Stimulated activated CD4-positive, alpha-beta T cell treated with anti-CD3 and anti-CD28 coated beads, Interleukin-15, amount 100 ng/mL, for 1 hour (primary cell): ENCODE data around the gene BCAS1.

Experiments used
- DNase-seq, 2 donors: peaks; one replicate each; pipeline ENCODE4 v3.0.0-alpha.2; 2020; ENCODE audit warnings: low read depth in 1 of 2, low spot score in 1 of 2

The BCAS1 gene

DNA sequence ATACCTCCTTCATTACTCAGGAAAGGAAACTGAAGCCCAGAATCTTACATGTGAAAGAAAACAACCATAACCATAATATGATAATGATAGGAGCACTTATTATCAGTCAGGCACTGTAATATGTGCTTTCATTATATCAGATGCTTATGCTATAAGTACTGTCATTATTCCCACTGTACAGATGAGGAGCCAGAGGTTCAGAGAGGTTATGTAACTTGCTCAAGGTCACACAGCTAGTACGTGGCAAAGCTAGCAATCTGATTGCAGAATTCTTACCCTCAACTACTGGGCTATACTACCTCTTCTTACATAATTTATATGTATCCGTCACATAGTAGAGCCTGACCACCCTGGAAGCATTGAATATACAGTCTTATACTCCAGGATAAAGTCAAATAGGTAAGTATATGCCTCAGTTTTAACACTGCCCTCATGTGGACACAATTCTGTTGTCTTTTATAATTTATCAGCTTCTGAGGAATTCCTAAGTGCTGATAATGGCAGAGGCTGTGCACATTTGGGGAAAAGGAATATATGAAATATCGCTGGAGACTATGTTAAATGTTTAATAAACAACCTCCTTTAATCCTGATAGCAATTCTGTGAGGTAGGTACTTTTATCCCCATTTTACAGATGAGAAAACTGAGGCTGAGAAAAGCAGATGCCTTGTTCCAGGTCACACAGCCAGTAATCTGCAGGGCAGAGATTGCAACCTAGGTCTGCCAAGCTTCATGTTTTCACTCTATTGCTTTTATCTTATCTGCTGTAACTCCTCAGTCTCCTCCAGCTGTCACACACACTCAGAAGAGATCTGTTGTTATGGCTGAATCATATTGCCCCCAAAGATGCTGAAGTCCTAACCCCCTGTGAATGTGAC, 13.4 kb downstream of the BCAS1 start:
- DNase-seq, result no peak

DNA sequence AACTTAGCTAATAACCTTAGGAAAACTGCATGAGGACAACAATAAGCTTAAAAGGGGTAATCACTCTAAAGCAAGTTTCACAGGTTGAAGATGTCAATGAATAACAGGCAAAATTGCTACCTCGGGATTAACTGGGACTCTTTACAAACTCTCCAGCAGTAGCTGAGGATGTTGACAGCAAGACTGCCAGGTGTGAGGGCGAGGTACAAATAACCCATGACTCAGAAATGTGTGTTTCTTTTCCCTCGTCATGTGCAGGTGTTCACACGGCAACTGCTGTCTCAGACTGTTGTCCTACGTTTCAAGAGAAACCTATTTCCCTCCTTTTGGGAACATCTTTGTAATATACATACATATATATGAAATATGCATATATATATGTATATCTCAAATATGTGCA, 15.9 kb downstream of the BCAS1 start:
- no peak for DNase-seq

DNA sequence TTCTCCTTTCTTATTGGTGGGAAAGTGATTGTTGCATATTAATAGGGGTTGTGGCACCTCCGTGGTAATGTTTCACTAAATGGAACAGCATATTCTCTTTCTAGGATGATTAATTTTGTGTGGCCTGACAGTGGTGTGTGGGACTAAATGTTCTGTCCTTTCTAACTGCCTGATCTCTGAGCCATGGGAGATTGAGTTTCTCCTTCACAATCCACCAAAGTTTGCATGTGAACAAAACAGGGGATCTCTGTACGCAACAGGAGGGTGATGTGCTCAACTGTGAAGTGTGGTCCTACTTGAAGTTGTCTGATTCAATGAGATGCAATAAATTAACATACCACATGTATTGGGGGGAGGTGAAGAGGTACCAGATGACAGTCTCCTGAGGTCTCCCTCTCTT, 19.3 kb downstream of the BCAS1 start:
- DNase-seq, result no peak

DNA sequence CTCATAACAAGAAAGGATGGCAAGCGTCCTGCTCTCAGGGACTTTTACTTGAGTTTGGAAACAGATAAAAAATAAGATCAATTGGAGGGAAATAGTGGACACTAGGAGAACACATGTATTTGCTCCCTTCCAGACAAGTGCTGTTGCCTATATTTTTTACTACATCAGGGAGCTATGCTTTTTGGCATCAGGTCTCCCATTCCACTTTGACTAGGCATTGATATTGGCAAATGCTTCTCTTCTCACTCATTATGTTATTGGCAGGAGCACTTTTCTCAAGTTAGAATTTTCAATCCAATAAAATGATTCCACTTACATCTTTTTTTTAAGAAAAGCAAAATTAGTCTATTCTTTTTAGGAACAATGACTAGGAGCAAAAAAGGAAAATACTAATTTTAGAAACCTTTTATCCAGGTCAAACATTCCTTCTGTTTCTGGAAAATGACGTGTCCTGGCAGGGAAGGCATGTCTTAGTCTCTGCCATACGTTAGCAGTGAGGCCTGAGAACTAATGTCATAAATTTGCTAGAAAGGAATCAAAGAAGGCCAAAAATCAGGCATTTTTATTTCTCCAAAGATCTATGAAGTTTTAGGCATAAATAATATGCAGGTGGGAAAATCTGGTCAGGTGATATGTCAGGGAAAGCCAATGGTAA, 21.4 kb downstream of the BCAS1 start:
- no peak for DNase-seq

DNA sequence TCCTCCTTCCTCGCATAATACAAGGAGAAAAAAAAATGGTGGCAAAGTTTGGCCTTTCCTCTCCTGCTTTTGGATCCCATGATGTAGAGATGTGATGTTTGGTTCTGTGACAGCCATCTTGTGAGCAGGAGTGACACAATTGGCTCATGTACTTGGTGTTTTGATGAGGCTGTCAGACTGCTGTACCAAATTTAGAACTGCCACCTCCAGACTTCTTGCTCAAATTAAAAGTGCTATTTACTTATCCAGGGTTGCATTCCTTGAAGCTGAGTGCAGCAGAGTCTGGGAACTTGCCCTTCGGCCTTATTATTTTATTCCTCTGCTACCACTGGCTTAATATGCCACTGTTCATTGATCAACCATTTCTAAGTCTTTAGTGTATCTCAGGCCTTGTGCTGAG, 21.9 kb downstream of the BCAS1 start:
- DNase-seq, result no peak

DNA sequence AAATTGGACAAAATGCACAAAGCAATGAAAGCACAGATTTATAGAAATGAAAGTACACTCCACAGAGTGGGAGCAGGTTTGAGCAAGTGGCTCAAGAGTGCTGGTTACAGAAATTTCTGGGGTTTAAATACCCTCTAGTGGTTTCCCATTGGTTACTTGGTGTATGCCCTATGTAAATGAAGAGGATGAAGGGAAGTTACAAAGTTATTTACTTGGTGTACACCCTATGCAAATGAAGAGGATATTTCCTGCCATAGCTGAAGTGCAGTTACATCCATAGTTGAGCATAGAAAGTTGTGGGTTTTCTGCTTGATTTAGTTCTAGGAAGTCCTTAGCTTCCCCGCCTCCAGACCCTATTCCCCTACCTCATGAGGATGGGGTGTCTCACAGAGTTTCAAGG, 22.7 kb downstream of the BCAS1 start:
- DNase-seq, result no peak

DNA sequence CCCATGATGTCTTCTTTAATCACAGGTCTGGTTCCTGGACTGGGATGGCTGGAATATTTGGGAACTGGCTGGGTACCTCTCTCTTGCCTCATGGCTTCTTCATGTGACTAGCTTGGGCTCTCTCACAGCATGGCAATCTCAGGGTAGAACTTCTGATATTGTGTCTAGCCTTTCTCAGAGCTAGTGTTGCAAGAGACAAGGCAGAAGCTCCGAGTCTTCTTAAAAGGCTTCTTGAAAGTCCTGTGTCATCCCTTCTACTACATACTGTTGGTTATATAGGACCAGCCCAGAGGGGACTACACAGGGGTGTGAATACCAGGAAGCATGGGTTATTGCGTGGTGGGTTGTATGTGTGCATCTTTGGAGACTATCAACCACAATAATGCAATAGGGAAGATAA, 23.3 kb downstream of the BCAS1 start:
- DNase-seq, result no peak

DNA sequence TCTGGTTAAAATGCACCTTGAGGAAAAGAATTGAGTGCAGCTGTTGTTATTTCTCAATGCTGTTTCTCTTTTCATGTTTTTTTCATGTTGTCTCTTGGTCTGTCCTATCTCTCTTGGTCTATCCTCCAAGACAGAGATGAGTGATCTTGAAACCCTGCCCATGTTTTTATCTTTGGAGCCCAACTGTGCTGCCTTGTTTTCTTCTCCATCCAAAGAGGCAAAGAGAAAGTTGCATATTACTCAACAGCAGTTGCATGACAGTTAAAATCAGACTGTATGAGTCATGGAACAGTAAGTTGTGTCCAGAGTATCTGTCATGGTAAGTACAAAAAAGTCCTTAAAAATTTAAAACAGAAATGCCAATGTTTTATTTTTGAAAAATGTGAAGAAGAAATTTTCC, 26.2 kb downstream of the BCAS1 start:
- DNase-seq, result no peak

DNA sequence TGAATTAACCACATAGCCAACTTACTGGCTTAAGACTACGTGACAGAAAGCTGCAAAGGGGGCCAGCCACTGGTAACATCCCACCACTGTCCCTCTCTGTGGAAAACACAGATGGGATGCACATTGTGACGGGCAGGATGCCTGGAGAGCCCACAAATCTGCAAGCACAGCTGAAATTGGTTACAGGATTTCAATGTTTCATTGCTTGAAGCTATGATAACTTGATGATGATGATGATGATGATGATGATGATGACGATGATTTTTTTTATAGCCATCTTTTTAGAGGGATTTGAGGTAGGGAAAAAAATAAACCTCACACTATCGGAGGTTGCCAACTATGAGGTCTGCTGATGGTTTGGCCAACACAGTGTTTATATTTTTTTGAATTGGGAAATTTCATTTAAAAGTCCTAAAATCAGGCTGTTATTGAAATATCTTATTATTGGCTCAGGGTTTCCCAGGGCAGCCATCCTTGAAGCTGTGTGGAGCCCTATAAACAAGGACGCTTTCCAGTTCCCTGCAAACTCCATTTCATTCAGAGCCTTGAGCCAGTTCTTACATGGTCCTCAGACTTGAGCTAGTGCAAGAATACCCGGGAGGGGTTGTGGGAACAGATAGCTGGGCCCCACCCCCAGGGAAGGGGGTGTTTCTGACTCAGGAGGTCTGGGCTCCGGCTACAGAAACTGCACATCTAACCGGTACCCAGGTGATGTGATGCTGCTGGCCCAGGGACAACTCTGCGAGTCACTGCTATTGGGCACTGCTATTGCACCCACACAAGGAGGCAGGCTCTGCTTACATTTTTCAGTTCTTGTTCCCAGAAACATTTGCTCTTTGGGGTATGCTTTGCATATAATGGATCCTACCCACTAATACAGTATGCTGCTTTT, 27.1 kb downstream of the BCAS1 start:
- no peak for DNase-seq

DNA sequence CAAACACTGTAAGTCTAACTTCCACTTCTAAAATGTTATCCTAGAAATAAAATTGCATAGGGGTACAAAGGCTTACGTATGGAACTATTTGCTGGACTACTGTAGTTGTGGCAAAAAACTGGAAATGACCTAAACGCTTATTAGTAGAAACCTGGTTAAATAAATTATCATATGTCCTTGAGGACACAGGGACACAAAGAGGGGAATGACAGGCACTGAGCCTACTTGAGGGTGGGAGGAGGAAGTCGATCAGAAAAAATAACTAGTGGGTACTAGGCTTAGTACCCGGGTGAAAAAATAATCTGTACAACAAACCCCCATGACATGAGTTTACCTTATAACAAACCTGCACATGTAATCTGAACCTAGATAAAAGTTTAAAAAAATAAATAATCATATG, 28.4 kb downstream of the BCAS1 start:
- no peak for DNase-seq

DNA sequence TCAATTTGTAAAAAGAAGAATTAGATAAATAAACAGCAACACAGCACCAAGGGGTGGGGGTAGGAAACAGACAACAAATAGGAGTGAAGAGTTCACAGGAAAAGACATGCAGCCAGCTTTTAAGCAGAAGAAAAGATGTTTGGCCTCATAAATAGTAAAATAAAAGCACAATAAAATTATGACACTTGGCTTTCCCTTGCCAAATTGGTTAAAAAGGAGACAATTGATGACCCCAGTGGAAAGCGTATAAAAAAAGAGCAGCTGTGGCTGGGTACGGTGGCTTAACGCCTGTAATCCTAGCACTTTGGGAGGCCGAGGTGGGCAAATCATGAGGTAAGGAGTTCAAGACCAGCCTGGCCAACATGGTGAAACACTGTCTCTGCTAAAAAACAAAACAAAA, 29.1 kb downstream of the BCAS1 start:
- no peak for DNase-seq

DNA sequence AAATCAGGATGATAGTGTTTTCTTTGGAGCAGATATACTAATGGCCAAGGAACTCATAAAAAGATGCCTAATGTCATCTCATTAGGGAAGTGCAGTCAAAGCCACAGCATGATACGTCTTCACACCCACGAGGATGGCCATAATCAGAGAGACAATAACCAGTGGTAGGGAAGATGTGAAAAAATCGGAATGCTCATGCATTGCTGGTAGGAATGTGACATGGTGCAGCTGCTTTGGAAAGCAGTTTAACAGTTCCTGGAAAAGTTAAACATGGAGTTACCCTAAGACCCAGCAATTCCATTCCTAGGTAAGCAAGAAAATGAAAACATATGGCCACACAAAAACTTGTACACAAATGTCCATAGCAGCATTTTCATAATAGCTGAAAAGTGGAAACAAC, 29.9 kb downstream of the BCAS1 start:
- DNase-seq, result no peak

DNA sequence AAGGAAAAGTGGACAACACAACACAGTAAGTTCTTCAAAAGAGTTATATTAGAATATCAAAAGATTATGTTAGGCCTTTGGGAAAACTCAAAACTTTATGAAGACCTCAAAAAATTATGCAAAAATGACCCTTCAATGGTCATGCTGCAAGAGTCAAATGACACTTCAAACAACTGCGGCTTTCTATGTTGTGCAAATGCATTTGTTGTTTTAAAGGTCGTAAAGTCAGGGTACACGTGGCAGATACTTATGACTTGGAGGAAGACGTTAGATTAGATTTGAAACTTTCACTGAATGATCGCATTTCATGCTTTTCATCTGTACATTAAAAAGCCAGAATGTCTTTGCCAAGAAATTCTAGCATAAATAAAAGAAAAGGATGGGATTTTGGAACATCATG, 31.4 kb downstream of the BCAS1 start:
- DNase-seq, result no peak

DNA sequence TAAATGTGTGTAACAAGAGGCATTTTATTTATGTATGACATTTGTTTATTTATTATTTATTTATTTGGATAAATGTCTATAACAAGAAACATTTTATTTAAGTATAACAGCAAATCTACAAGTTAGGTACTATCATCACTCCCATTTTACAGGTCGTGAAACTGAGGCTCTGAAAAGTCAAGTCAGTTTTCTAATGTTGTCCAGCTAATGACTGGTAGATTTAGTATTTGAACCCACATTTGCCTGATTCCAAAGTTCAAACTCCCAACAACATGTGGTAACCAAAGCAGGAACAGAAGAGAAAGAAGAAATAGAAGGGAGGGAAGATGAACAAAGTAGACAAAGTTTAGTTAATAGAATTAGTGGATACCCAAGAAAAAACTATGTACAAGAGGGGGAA, 32.9 kb downstream of the BCAS1 start:
- no peak for DNase-seq

DNA sequence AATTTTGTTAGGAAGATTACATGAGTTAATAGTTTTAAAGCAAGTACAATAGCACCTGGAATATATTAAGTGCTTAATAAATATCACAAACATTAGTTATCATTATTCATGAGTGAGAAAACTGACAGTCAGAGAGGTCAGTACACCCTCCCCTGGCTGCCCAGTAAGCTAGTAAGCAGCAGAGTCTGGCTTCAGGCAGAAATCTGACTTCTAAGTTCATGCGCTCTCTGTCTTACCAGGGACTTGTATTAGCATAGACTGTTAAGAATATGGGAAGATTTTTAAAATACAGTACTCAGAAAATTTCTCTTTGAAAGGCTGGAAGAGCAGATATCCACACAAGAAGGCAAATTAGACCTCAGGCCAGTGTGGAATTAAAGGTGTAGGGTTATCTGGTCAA, 40.8 kb downstream of the BCAS1 start:
- no peak for DNase-seq

DNA sequence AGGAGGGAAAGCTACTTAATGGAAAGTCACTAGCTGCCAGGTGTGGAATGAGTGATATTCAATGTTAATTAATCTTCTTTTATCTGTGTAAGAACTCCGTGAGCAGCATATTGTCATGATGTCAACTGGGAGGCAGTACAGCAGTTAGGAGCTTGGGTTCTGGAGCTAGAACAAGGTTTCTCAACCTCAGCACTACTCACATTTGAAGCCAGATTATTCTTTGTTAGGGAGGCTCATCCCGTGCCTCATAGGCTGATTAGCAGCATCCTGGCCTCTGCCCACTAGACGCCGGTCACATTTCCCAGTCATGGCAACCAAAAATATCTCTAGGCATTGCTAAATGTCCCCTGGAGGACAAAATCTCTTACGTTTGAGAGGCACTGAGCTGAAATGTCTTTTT, 41.2 kb downstream of the BCAS1 start:
- DNase-seq, result no peak

DNA sequence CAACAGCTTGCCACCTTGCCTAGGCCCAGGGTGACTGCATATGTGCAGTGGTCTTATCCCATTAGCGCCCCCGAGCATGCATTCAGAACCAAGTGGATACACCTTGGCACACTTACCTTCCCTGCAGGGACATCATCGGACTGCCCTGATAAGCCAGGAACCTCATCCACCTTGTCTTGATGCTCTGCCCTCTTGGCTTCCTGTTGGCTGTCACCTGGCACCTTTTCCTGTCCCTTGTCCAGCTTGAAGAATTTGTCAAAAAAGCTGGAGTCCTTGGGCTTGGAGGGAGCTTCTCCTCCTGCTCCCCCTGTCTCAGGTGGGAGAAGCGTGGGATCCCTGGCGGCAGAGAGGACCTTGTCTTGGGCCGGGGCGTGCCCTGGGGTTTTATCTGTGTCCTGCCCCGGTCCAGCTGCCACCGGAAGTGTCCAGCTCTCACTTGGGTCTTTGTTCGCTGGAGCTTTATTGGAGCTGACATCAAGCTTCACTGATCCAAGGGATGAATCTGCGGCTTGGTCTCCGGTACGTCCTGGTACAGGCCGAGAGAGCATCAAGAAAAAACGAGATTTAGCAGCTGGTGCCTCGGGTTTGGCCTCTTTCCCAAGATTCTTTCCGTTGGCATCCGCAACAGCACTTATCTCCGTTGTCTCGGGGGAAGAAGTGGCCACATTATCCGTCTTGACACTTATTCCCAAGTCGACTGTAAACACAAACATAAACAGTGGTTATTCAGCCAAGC, 42.0 kb downstream of the BCAS1 start:
- no peak for DNase-seq

DNA sequence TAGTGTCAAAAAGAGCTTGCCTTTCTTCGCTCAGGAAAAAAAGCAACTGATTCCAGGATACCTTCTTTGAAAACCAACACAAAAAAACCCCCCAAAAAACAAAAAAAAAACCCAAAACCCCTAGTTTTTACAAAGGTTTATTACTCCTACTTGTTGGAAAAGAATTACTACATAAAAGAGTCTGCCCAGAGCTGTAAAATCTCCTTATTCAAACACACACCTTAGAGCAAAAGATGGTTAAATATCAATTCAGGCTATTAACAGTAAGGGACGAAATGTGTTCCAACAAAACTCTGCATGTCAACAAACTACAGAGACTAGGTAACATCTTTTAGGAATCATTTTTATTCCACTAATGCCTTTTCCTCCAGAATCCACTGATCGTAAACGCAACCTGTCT, 42.7 kb downstream of the BCAS1 start:
- DNase-seq, result no peak

DNA sequence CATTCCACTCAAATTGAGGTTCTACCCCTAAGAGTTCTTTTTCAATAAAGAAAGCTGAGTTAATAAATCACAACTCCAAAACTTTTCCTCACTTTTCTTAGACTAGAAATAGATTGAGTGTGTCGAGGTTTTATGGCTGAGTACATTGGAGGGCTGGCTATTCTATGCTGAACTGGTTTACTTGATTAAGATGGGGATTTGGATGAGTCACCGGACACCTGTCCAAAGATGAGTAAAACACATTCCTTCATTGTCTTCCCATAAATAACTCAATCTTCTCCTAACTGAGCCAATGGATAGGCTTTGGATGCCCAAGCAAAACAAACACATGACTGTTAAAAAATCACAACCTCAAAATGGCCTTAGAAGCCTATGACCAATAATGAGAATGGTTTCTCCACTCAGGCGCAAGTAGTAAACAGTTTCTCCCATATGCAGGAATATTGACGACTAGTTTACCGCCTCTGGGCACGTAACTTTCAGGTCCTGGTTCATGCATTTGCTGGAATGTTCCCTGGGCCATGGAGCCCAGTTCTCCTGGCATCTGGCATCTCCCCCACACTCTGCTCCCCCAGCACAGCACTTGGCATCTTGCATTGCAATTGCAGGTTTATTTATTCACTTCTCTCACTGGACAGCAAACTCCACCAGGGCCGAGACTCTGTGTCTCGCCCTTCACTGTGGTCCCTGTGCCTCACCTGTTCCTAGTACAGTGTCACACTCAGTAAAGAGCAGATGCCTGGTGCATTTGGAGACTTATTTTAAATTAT, 43.9 kb downstream of the BCAS1 start:
- DNase-seq, result no peak

DNA sequence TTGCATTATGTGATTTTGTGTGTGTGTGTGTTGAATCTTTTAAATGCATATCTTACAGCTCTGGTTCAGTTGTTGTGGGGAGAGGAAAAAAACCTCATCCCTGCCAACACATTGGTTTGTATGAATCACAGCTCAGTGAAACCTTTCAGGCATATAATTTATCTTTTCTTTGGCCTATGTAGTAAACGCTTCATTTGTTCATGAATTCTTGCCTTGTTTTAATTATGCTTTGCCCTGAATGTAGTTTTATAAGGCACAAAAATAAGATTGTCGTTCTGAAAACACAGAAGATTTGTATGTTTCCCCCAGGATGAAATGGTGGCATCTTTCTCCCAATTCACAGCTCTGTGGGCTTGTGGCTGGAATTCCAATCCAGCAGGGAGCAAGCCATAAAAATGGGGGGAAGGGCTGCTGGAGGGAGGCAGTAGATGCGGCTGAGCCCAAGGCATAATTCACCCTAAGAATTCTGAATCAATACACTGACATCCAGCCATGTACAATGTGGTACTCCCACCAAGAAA, 45.1 kb downstream of the BCAS1 start:
- no peak for DNase-seq
